Activated CD8-positive, alpha-beta memory T cell treated with anti-CD3 and anti-CD28 coated beads for 36 hours (primary cell): ENCODE results near the gene ABCC10. TPM values are rescaled to one million over a fixed set of nuclear protein-coding genes. Genes with fewer than 3 reads are reported as not detected.
"Not testable (repeated sequence)": the region's sequence is repeated elsewhere in the genome, so short reads cannot be mapped to it uniquely, and the experiment has no call there.

Experiments
- CTCF ChIA-PET: fragments of 350-600 bp; sonication (Branson Sonifier 250); formaldehyde crosslinking; loops from one replicate; lab custom pipeline; 2021; ENCODE audit warnings: antibody characterized with exemption; lab: Charles Lee
- POLR2A ChIA-PET: fragments of 350-600 bp; sonication (Branson Sonifier 250); formaldehyde crosslinking; loops from one replicate; lab custom pipeline; 2021; ENCODE audit warnings: antibody characterized with exemption; lab: Charles Lee
- total RNA-seq, 2 experiments: library from RNA; stranded (reverse); gene quantifications; one replicate each; pipeline ENCODE4 v1.2.3, GENCODE V29; 2021

The ABCC10 gene
- total RNA-seq, 2 experiments from 2014 or later, result 33.0 to 36.0 TPM

- POLR2A ChIA-PET, result interaction anchor here (0.6 to 0.7 kb wide), 3 partner anchors 20 to 47 kb away, joined by 3 to 7 read pairs (median 4); partner anchors contain the start of genes ABCC10 and TJAP1
- CTCF ChIA-PET, result interaction anchor here (5.3 kb wide), 1 partner anchor 49 kb away, joined by 33 read pairs; no protein-coding TSS in a partner anchor
Observed at GRCh38 chr6:43457643-43458042, 30.3 kb downstream of the ABCC10 start.

GRCh38 chr6:43458154-43458553 lies 30.8 kb downstream of the ABCC10 start:
- CTCF ChIA-PET, result interaction anchor here (5.3 kb wide), 1 partner anchor 48 kb away, joined by 33 read pairs; no protein-coding TSS in a partner anchor
- POLR2A ChIA-PET, result interaction anchor here (0.7 kb wide), 1 partner anchor 31 kb away, joined by 7 read pairs; the partner anchor contains the start of gene ABCC10

GRCh38 chr6:43459535-43459934 lies 32.2 kb downstream of the ABCC10 start:
- ChIA-PET POLR2A (no interaction called here), CTCF (no interaction called here)

GRCh38 chr6:43460032-43460431 lies 32.7 kb downstream of the ABCC10 start:
- POLR2A ChIA-PET, result no interaction called here
- CTCF ChIA-PET, result no interaction called here

- POLR2A ChIA-PET, result no interaction called here
- CTCF ChIA-PET, result interaction anchor here (0.9 to 1.0 kb wide), 2 partner anchors 43 to 45 kb away, joined by 3 read pairs; no protein-coding TSS in a partner anchor
Observed at GRCh38 chr6:43461936-43462335, 34.6 kb downstream of the ABCC10 start.

GRCh38 chr6:43464337-43464736 lies 37.0 kb downstream of the ABCC10 start:
- POLR2A ChIA-PET, result interaction anchor here (0.7 kb wide), 1 partner anchor 11 kb away, joined by 3 read pairs; no protein-coding TSS in a partner anchor
- CTCF ChIA-PET, result interaction anchor here (0.7 to 1.3 kb wide), 3 partner anchors 11 to 366 kb away, joined by 3 read pairs; no protein-coding TSS in a partner anchor

- ChIA-PET POLR2A (no interaction called here), CTCF (no interaction called here)
Observed at GRCh38 chr6:43465948-43466347, 38.6 kb downstream of the ABCC10 start.

- CTCF ChIA-PET, POLR2A ChIA-PET: not testable (repeated sequence)
Observed at GRCh38 chr6:43467265-43467664, 39.9 kb downstream of the ABCC10 start.

- ChIA-PET CTCF (no interaction called here), POLR2A (no interaction called here)
Observed at GRCh38 chr6:43467752-43468151, 40.4 kb downstream of the ABCC10 start.

GRCh38 chr6:43468240-43468639 lies 40.9 kb downstream of the ABCC10 start:
- POLR2A ChIA-PET, result no interaction called here
- CTCF ChIA-PET, result no interaction called here

- ChIA-PET CTCF (interaction anchor here (1.2 kb wide), 1 partner anchor 12 kb away, joined by 3 read pairs; no protein-coding TSS in a partner anchor), POLR2A (interaction anchor here (0.6 kb wide), 1 partner anchor 29 kb away, joined by 3 read pairs; no protein-coding TSS in a partner anchor)
Observed at GRCh38 chr6:43468748-43469681, 41.7 kb downstream of the ABCC10 start.

- POLR2A ChIA-PET, result no interaction called here
Observed at GRCh38 chr6:43469947-43470346, 42.6 kb downstream of the ABCC10 start.

GRCh38 chr6:43471399-43471798 lies 44.1 kb downstream of the ABCC10 start:
- ChIA-PET POLR2A (interaction anchor here (0.7 kb wide), 2 partner anchors 89 to 274 kb away, joined by 3 read pairs; no protein-coding TSS in a partner anchor), CTCF (interaction anchor here (1.2 to 1.4 kb wide), 2 partner anchors 15 to 35 kb away, joined by 4 to 6 read pairs; partner anchors contain the start of gene DLK2)

More at GRCh38 chr6:43469947-43470346, 42.6 kb downstream of the ABCC10 start:
- CTCF ChIA-PET, result interaction anchor here (1.2 kb wide), 1 partner anchor 13 kb away, joined by 3 read pairs; no protein-coding TSS in a partner anchor

- ChIA-PET POLR2A (no interaction called here), CTCF (interaction anchor here (1.2 kb wide), 1 partner anchor 17 kb away, joined by 4 read pairs; the partner anchor contains the start of gene DLK2)
Observed at GRCh38 chr6:43472515-43472914, 45.2 kb downstream of the ABCC10 start.

GRCh38 chr6:43475516-43475915 lies 48.2 kb downstream of the ABCC10 start:
- CTCF ChIA-PET, result interaction anchor here (1.5 kb wide), 1 partner anchor 12 kb away, joined by 3 read pairs; no protein-coding TSS in a partner anchor

GRCh38 chr6:43476746-43477145 lies 49.4 kb downstream of the ABCC10 start:
- POLR2A ChIA-PET, result interaction anchor here (0.6 to 1.6 kb wide), 7 partner anchors 9 to 272 kb away, joined by 3 to 8 read pairs (median 4); partner anchors contain the start of gene DLK2
- CTCF ChIA-PET, result interaction anchor here (1.0 to 1.5 kb wide), 3 partner anchors 21 to 90 kb away, joined by 3 read pairs; partner anchors contain the start of gene DLK2

More at GRCh38 chr6:43475516-43475915, 48.2 kb downstream of the ABCC10 start:
- POLR2A ChIA-PET, result no interaction called here

GRCh38 chr6:43477235-43478007 lies 50.1 kb downstream of the ABCC10 start, which contains the start of gene TJAP1:
Gene TJAP1, plus strand, starts transcription at chr6:43477570. Its CDS starts 21,432 bp downstream, at chr6:43499002.
- CTCF ChIA-PET, result interaction anchor here (0.6 to 1.5 kb wide), 6 partner anchors 22 to 94 kb away, joined by 3 to 4 read pairs (median 3); partner anchors contain the start of gene DLK2
- POLR2A ChIA-PET, result interaction anchor here (0.6 to 1.6 kb wide), 11 partner anchors 8 to 334 kb away, joined by 3 to 8 read pairs (median 4); partner anchors contain the start of genes ABCC10, CUL9 and DLK2

GRCh38 chr6:43478008-43478372 lies 50.6 kb downstream of the ABCC10 start:
- ChIA-PET POLR2A (interaction anchor here (0.6 to 1.6 kb wide), 4 partner anchors 23 to 334 kb away, joined by 3 to 7 read pairs (median 4); partner anchors contain the start of genes ABCC10, CUL9 and DLK2), CTCF (interaction anchor here (0.6 to 1.5 kb wide), 5 partner anchors 23 to 94 kb away, joined by 3 to 4 read pairs (median 3); partner anchors contain the start of gene DLK2)
